ENCODE measurements around the gene CDK14. TPM values are rescaled to one million over a fixed set of nuclear protein-coding genes. Genes with fewer than 3 reads are reported as not detected.

CDK14 gene
- total RNA-seq, 4 donors from 2014 or later = 0.38 to 3.6 (median 1.3) TPM

DNA sequence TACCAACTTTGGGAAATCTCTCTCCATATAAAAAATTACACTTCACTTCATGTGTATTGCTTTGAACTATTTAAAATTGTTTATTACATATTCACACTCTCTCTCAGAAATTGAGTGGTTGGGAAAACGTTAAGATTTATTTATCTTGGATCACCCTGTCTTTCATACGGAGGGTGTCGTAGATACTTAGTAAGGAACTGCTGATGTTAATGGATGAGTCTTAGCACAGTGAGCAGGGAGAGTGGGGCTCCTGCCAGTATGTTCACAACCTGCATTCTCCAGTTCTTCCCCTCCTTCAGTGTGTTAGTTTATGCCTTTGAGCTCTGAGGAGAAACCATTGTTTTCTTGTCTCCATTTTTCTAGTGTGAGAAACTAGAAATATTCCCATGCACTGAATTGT is 67.1 kb downstream of the CDK14 start:
- H3K27me3 ChIP-seq = no peaks in the 10 kb centered on the region
- no peak overlapping the region for H3K4me3 ChIP-seq
- WGBS, 2 donors = 56 to 70% methylated on average over 3 of the region's 3 CpGs
- no peaks in the 10 kb centered on the region for H3K36me3 ChIP-seq
- DNase-seq = no peak
- H3K9me3 ChIP-seq = no peaks in the 10 kb centered on the region
- no peak overlapping the region for H3K27ac ChIP-seq
- no peak for TF ChIP-seq POLR2A (IDR thresholded peaks at IDR 0.05)
- TF ChIP-seq, protein P1, sequence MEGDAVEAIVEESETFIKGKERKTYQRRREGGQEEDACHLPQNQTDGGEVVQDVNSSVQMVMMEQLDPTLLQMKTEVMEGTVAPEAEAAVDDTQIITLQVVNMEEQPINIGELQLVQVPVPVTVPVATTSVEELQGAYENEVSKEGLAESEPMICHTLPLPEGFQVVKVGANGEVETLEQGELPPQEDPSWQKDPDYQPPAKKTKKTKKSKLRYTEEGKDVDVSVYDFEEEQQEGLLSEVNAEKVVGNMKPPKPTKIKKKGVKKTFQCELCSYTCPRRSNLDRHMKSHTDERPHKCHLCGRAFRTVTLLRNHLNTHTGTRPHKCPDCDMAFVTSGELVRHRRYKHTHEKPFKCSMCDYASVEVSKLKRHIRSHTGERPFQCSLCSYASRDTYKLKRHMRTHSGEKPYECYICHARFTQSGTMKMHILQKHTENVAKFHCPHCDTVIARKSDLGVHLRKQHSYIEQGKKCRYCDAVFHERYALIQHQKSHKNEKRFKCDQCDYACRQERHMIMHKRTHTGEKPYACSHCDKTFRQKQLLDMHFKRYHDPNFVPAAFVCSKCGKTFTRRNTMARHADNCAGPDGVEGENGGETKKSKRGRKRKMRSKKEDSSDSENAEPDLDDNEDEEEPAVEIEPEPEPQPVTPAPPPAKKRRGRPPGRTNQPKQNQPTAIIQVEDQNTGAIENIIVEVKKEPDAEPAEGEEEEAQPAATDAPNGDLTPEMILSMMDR (IDR thresholded peaks at IDR 0.05) = no peak
- peaks cover 0 to 16% (median 7%) of the 10 kb centered on the region in 3 donors for H3K4me1 ChIP-seq
- intact Hi-C loops (cut with DNase I) = no loop called here

DNA sequence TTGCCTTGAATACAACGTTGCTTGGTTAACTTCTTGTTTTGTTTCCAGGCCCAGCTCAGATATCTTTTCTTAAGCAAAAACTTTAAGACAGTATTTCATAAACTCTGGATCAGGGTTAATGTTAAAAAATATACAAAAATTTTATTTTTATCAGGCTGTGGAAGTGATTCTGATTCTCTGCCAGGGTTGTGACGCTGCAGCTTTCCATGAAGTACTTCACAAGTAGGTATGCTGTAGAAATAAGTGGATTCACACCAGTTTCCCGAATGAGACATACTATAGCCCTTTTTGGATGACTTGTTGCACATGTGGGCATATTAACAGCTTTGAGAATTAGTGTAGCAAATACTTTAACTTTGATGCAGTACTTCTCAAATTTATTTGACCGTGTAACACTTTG is 70.1 kb downstream of the CDK14 start:
- DNase-seq = no peak
- H3K36me3 ChIP-seq = no peaks in the 10 kb centered on the region
- WGBS, 2 donors = 66 to 67% methylated on average over 4 of the region's 4 CpGs
- H3K27me3 ChIP-seq = no peaks in the 10 kb centered on the region
- intact Hi-C loops (cut with DNase I) = no loop called here
- no peaks in the 10 kb centered on the region for H3K9me3 ChIP-seq
- H3K4me3 ChIP-seq = no peak overlapping the region
- no peak for TF ChIP-seq POLR2A (IDR thresholded peaks at IDR 0.05)
- TF ChIP-seq, protein P1 (IDR thresholded peaks at IDR 0.05) = no peak
- H3K27ac ChIP-seq = no peak overlapping the region
- peaks cover 0 to 11% (median 7%) of the 10 kb centered on the region in 3 donors for H3K4me1 ChIP-seq

DNA sequence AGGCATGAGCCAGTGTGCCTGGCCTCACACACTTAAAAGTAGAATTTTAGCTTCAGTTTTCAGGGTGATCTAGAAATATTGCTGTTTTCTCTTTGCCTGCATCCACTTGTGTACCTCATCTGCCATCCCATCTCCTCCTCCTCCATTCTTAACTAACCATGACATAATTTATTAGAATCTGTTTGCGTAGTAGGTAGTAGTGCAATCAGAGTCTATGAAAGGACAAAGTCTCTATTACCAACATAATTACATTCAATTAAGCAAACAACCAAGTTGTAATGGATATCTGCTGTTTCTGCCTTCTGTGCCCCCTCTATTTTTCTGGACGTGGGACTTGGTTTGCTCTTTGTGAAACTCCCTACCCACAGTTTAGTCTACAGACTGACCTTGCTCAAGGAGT is 72.9 kb downstream of the CDK14 start:
- 60% methylated on average over 2 of the region's 2 CpGs for WGBS, 2 donors
- no peaks in the 10 kb centered on the region for H3K27me3 ChIP-seq
- TF ChIP-seq, protein P1 (IDR thresholded peaks at IDR 0.05) = no peak
- no peak for TF ChIP-seq POLR2A (IDR thresholded peaks at IDR 0.05)
- no peaks in the 10 kb centered on the region for H3K36me3 ChIP-seq
- H3K27ac ChIP-seq = no peak overlapping the region
- no peak overlapping the region for H3K4me3 ChIP-seq
- no peaks in the 10 kb centered on the region for H3K4me1 ChIP-seq
- no peak for DNase-seq
- H3K9me3 ChIP-seq = no peaks in the 10 kb centered on the region
- intact Hi-C loops (cut with DNase I) = no loop called here

DNA sequence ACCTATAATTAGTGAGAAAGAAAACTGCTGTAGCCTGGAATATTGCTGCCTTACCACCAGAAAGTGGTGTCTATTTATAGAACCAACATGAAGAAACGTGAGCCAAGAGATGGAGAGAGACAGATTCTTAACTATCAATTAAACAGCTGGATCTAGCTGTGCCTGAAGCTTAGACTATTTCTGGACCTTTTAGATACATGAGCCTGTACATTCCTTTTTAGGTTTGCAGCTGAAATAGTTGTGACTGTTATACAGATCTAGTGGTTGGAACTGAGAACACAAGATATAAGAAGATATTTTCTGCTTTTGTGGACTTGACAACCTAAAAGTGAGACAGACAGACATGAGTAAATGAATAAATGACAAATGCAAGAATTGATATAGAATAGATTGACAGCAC is 73.4 kb downstream of the CDK14 start:
- H3K27me3 ChIP-seq = no peaks in the 10 kb centered on the region
- H3K4me1 ChIP-seq = no peaks in the 10 kb centered on the region
- TF ChIP-seq, protein P1 (IDR thresholded peaks at IDR 0.05) = no peak
- TF ChIP-seq POLR2A (IDR thresholded peaks at IDR 0.05) = no peak
- H3K36me3 ChIP-seq = no peaks in the 10 kb centered on the region
- intact Hi-C loops (cut with DNase I) = no loop called here
- no peak for DNase-seq
- H3K4me3 ChIP-seq = no peak overlapping the region
- no peak overlapping the region for H3K27ac ChIP-seq
- WGBS, 2 donors = 68 to 80% methylated on average over 1 of the region's 1 CpG
- no peaks in the 10 kb centered on the region for H3K9me3 ChIP-seq

DNA sequence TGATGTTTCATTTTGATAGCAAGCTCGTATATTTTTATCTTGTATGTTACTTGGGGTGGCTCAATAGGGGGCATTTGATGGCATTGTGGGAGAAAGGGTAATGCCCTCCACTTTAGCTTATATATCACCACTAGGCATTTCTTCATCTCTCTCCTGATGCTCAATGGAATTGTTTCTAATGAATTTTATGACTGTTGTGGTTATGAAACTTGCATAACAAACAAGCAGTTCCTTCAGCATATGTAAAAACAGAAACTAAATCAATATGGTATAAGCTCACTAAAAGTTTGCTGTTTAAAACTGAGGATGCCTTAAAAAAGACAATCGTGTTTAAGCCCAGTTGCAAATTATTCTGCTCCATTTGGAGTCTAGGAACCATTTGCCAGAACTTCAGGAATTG is 75.5 kb downstream of the CDK14 start:
- Histone ChIP-seq H3K27ac (no peak overlapping the region), H3K4me3 (no peak overlapping the region), H3K4me1 (no peaks in the 10 kb centered on the region), H3K36me3 (no peaks in the 10 kb centered on the region), H3K9me3 (no peaks in the 10 kb centered on the region), H3K27me3 (no peaks in the 10 kb centered on the region)
- WGBS, 2 donors = 87% methylated on average over 2 of the region's 2 CpGs
- DNase-seq = no peak
- intact Hi-C loops (cut with DNase I) = no loop called here
- TF ChIP-seq, protein P1 (IDR thresholded peaks at IDR 0.05) = no peak
- TF ChIP-seq POLR2A (IDR thresholded peaks at IDR 0.05) = no peak

Measured in esophagus squamous epithelium (tissue), 5 donors.